T-helper 1 cell treated with Interleukin-12 subunit alpha and Interleukin-12 subunit beta and Interleukin-4 antibody, amounts not matched to agents 30 μg/mL and 1 μg/mL, for 36 hours (primary cell): ENCODE results near the gene C21orf58.

Experiments used
- H3K27ac Mint-ChIP-seq: one replicate; pipeline ENCODE4 v1.8.0; 2021; ENCODE audit warnings: mild to moderate bottlenecking, mixed read lengths
- H3K27me3 Mint-ChIP-seq: one replicate; pipeline ENCODE4 v1.8.0; 2021; ENCODE audit warnings: low read depth, mixed read lengths
- H3K36me3 Mint-ChIP-seq: one replicate; pipeline ENCODE4 v1.8.0; 2021; ENCODE audit warnings: low read depth, mixed read lengths
- H3K4me1 Mint-ChIP-seq: one replicate; pipeline ENCODE4 v1.8.0; 2021; ENCODE audit warnings: low read depth, mixed read lengths
- H3K4me3 Mint-ChIP-seq: one replicate; pipeline ENCODE4 v1.8.0; 2021; ENCODE audit warnings: mild to moderate bottlenecking, moderate library complexity, mixed read lengths
- H3K9me3 Mint-ChIP-seq: one replicate; pipeline ENCODE4 v1.8.0; 2021; ENCODE audit warnings: mixed read lengths

C21orf58 gene

GRCh38 chr21:46253610-46254124 is 70.0 kb downstream of the C21orf58 start:
- Mint-ChIP-seq H3K27ac (peak overlapping the region; percentile 92), H3K9me3 (no peaks in the 10 kb centered on the region), H3K4me1 (peaks cover 37% of the 10 kb centered on the region), H3K27me3 (no peaks in the 10 kb centered on the region), H3K36me3 (peaks cover 57% of the 10 kb centered on the region), H3K4me3 (peak overlapping the region; percentile 56)

GRCh38 chr21:46252840-46253239 is 70.8 kb downstream of the C21orf58 start:
- peak overlapping the region; percentile 31 for H3K27ac Mint-ChIP-seq
- peaks cover 57% of the 10 kb centered on the region for H3K36me3 Mint-ChIP-seq
- no peaks in the 10 kb centered on the region for H3K27me3 Mint-ChIP-seq
- no peak overlapping the region for H3K4me3 Mint-ChIP-seq
- H3K4me1 Mint-ChIP-seq = peaks cover 37% of the 10 kb centered on the region
- no peaks in the 10 kb centered on the region for H3K9me3 Mint-ChIP-seq
